ENCODE results near the gene OOSP1.
"Not testable (repeated sequence)": the region's sequence is repeated elsewhere in the genome, so short reads cannot be mapped to it uniquely, and the experiment has no call there.

OOSP1 gene

DNA sequence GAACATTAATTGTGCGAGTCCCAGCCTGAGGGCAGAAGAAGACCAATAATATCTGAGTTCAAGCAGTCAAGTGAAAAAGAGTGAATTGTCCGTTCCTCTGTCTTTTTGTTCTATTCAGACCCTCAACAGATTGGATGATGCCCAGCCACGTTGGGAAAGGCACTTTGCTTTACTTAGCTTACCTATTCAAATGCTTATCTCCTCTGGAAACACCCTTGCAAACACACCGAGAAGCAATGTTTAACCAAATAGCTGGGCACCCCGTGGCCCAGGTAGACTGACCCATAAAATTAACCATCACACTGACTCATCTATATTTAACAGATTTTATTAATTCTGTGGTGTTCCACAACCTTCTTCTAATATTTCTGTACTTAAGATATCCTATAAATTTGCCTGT lies 34.9 kb downstream of the OOSP1 start:
- ATAC-seq: no peak
- TF ChIP-seq ARNTL (CRISPR knock-in tag; IDR thresholded peaks at IDR 0.05; ENCODE audit: borderline replicate concordance, low read depth) (no peak), OSR1 (CRISPR knock-in tag; IDR thresholded peaks at IDR 0.05) (no peak), PPARA (CRISPR knock-in tag; IDR thresholded peaks at IDR 0.05; ENCODE audit: borderline replicate concordance) (no peak), BACH2 (CRISPR knock-in tag; IDR thresholded peaks at IDR 0.05; ENCODE audit: borderline replicate concordance) (no peak), ZNF8 (CRISPR knock-in tag; IDR thresholded peaks at IDR 0.05) (no peak), ZNF70 (CRISPR knock-in tag; IDR thresholded peaks at IDR 0.05) (no peak), SNAI2 (CRISPR knock-in tag; IDR thresholded peaks at IDR 0.05) (no peak), RARB (CRISPR knock-in tag; IDR thresholded peaks at IDR 0.05) (no peak), ESRRG (CRISPR knock-in tag; IDR thresholded peaks at IDR 0.05) (no peak), GLIS3 (CRISPR knock-in tag; IDR thresholded peaks at IDR 0.05) (no peak), ISL1 (CRISPR knock-in tag; IDR thresholded peaks at IDR 0.05) (no peak)
- TF ChIP-seq, protein P1, sequence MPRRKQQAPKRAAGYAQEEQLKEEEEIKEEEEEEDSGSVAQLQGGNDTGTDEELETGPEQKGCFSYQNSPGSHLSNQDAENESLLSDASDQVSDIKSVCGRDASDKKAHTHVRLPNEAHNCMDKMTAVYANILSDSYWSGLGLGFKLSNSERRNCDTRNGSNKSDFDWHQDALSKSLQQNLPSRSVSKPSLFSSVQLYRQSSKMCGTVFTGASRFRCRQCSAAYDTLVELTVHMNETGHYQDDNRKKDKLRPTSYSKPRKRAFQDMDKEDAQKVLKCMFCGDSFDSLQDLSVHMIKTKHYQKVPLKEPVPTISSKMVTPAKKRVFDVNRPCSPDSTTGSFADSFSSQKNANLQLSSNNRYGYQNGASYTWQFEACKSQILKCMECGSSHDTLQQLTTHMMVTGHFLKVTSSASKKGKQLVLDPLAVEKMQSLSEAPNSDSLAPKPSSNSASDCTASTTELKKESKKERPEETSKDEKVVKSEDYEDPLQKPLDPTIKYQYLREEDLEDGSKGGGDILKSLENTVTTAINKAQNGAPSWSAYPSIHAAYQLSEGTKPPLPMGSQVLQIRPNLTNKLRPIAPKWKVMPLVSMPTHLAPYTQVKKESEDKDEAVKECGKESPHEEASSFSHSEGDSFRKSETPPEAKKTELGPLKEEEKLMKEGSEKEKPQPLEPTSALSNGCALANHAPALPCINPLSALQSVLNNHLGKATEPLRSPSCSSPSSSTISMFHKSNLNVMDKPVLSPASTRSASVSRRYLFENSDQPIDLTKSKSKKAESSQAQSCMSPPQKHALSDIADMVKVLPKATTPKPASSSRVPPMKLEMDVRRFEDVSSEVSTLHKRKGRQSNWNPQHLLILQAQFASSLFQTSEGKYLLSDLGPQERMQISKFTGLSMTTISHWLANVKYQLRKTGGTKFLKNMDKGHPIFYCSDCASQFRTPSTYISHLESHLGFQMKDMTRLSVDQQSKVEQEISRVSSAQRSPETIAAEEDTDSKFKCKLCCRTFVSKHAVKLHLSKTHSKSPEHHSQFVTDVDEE (CRISPR knock-in tag; IDR thresholded peaks at IDR 0.05): no peak
- TF ChIP-seq, protein P2, sequence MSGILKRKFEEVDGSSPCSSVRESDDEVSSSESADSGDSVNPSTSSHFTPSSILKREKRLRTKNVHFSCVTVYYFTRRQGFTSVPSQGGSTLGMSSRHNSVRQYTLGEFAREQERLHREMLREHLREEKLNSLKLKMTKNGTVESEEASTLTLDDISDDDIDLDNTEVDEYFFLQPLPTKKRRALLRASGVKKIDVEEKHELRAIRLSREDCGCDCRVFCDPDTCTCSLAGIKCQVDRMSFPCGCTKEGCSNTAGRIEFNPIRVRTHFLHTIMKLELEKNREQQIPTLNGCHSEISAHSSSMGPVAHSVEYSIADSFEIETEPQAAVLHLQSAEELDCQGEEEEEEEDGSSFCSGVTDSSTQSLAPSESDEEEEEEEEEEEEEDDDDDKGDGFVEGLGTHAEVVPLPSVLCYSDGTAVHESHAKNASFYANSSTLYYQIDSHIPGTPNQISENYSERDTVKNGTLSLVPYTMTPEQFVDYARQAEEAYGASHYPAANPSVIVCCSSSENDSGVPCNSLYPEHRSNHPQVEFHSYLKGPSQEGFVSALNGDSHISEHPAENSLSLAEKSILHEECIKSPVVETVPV (CRISPR knock-in tag; IDR thresholded peaks at IDR 0.05): no peak

DNA sequence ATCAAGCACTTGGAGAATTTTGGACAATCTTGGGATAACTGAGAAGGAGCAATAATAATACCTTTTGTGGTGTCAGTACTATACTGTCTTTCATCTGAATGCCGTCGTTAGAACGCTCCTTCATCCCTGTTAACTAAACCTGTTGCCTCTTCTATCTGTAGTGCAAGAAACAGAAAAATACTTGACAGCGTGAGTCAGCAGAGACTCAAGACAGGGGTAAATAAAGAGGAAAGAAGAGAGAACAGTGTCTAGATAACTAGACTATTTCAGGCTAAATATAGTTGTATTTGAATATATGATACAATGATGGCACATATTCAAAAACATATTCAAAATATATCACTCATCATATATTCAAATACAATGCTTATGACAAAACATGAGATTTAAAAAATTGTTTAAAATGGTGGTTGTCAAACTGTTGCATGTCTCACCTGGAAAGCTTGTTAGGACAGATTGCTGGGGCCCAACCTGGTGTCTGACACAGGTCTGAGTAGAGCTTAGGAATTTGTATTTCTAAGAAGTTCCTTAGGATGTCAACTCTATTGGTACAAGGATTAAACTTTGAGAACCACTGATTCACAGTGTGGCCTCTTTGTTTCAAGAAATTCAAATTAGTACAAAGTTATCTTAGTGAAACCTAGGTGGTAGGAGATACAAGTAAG lies 43.0 kb downstream of the OOSP1 start:
- ATAC-seq: no peak
- TF ChIP-seq ESRRG (CRISPR knock-in tag; IDR thresholded peaks at IDR 0.05): no peak
- TF ChIP-seq OSR1 (CRISPR knock-in tag; IDR thresholded peaks at IDR 0.05): no peak

DNA sequence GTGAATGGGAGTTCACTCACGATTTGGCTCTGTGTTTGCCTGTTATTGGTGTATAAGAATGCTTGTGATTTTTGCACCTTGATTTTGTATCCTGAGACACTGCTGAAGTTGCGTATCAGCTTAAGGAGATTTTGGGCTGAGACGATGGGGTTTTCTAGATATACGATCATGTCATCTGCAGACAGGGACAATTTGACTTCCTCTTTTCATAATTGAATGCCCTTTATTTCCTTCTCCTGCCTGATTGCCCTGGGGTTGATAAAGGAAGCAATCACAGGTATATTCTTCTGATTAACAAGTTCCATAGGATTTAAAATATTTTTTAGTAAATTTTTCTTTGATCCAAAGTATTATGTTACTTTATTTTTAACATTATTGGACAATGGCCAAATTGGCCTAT lies 43.8 kb downstream of the OOSP1 start:
- not testable (repeated sequence) for ATAC-seq

DNA sequence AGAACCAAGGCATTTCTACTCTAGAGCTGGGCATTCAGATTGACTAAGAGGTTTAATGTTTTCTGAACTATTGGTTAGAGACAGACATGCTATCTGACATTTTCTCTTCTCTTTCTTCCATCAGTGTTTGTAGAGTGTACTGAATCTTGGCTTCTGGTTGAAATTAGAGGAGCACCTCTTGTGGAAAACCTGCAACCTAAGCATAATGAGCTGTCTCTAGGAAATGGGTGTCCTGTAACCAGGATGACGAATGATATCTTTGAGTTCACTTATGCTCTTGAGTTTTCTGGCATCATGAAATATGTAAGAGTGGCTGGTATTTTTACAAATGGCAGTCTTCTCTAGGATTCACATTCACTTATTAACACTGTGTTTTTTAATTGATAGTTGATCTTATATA lies 45.0 kb downstream of the OOSP1 start:
- no peak for ATAC-seq
- TF ChIP-seq TOX (CRISPR knock-in tag; IDR thresholded peaks at IDR 0.05; ENCODE audit: borderline replicate concordance): no peak
- TF ChIP-seq BACH2 (CRISPR knock-in tag; IDR thresholded peaks at IDR 0.05; ENCODE audit: borderline replicate concordance): no peak
- TF ChIP-seq, protein P2 (CRISPR knock-in tag; IDR thresholded peaks at IDR 0.05): no peak
- no peak for TF ChIP-seq ARNTL (CRISPR knock-in tag; IDR thresholded peaks at IDR 0.05; ENCODE audit: borderline replicate concordance, low read depth)
- no peak for TF ChIP-seq SNAI2 (CRISPR knock-in tag; IDR thresholded peaks at IDR 0.05)
- TF ChIP-seq, protein P3, sequence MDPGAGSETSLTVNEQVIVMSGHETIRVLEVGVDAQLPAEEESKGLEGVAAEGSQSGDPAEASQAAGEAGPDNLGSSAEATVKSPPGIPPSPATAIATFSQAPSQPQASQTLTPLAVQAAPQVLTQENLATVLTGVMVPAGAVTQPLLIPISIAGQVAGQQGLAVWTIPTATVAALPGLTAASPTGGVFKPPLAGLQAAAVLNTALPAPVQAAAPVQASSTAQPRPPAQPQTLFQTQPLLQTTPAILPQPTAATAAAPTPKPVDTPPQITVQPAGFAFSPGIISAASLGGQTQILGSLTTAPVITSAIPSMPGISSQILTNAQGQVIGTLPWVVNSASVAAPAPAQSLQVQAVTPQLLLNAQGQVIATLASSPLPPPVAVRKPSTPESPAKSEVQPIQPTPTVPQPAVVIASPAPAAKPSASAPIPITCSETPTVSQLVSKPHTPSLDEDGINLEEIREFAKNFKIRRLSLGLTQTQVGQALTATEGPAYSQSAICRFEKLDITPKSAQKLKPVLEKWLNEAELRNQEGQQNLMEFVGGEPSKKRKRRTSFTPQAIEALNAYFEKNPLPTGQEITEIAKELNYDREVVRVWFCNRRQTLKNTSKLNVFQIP (CRISPR knock-in tag; IDR thresholded peaks at IDR 0.05; ENCODE audit: borderline replicate concordance, low read depth): no peak
- TF ChIP-seq, protein P1 (CRISPR knock-in tag; IDR thresholded peaks at IDR 0.05): no peak
- TF ChIP-seq ESRRG (CRISPR knock-in tag; IDR thresholded peaks at IDR 0.05): no peak
- no peak for TF ChIP-seq ISL1 (CRISPR knock-in tag; IDR thresholded peaks at IDR 0.05)
- TF ChIP-seq ZNF565 (CRISPR knock-in tag; conservative IDR thresholded peaks at IDR 0.05; ENCODE audit: low read depth): no peak

All from SK-N-SH treated with all-trans-retinoic acid at 6 μM for 48 hours (cell line).